ENCODE data around the gene KIF1A.

The KIF1A gene

GRCh38 chr2:240797500-240797895 is 22.5 kb downstream of the KIF1A start:
- TF ChIP-seq CTCF (IDR thresholded peaks at IDR 0.05; ENCODE audit: insufficient read depth, low read length, missing control alignments), result no peak
- ChIA-PET CTCF (no interaction called here), POLR2A (no interaction called here)
- DNase-seq (ENCODE audit: low read depth, low spot score), result no peak
- no peak overlapping the region for H3K4me3 ChIP-seq (ENCODE audit: low read depth, low read length)

GRCh38 chr2:240796543-240797499 is 23.2 kb downstream of the KIF1A start:
- H3K4me3 ChIP-seq (ENCODE audit: low read depth, low read length), result no peak overlapping the region
- no peak for TF ChIP-seq CTCF (IDR thresholded peaks at IDR 0.05; ENCODE audit: insufficient read depth, low read length, missing control alignments)
- CTCF ChIA-PET, result no interaction called here
- no peak for DNase-seq (ENCODE audit: low read depth, low spot score)
- POLR2A ChIA-PET, result no interaction called here

- no peak for DNase-seq (ENCODE audit: low read depth, low spot score)
- no peak overlapping the region for H3K4me3 ChIP-seq (ENCODE audit: low read depth, low read length)
- ChIA-PET CTCF (no interaction called here), POLR2A (no interaction called here)
- TF ChIP-seq CTCF (IDR thresholded peaks at IDR 0.05; ENCODE audit: insufficient read depth, low read length, missing control alignments), result no peak
These were observed 24.0 kb downstream of the KIF1A start for GRCh38 chr2:240795916-240796510.

DNA sequence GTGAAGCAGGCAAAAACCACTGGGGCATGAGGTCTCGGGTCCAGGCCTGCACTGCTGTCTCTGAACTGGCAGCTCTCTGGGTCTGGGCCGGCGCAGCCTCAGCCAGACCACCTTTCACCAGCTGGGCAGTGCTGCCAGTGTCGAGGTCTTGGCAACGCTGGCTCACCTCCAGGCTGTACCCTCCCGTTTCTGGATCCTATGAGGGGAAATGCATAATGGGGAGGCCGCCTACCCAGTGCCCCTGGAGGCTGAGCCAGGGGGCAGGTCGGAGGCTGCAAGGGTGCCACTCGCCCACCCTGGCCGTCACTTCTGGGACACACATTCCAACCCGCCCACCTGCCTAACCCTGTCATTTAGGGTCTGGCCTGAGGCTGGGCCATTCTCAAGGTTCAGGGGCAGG is 24.6 kb downstream of the KIF1A start:
- no peak for DNase-seq (ENCODE audit: low read depth, low spot score)
- no peak overlapping the region for H3K4me3 ChIP-seq (ENCODE audit: low read depth, low read length)
- ChIA-PET CTCF (no interaction called here), POLR2A (no interaction called here)
- TF ChIP-seq CTCF (IDR thresholded peaks at IDR 0.05; ENCODE audit: insufficient read depth, low read length, missing control alignments), result no peak

DNA sequence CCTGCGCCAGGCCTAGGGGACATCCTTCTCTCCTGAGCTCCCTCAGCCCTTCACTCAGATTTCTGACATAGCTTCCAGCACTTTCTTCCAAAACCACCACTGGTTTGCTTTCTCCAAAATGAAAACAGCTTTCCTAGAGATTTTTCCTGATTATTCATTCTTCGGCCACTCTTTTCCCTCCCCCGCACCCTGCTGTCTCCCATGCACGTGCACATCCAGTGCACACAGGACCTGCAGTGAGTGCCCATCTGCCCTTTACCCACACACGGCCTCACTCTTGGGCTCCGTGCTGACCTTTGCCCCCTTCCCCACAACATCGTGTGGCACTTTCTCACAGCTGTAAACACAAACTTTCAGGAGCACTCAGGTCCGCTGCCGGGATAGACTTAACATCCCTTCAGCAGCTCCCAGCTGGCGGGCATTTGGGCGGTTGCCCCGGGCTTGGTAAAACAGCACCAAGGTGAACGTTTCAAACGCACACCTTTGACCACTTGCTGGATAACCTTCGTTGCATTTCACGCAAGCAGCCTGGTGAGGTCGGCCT is 25.8 kb downstream of the KIF1A start:
- ChIA-PET CTCF (no interaction called here), POLR2A (no interaction called here)
- DNase-seq (ENCODE audit: low read depth, low spot score), result no peak
- H3K4me3 ChIP-seq (ENCODE audit: low read depth, low read length), result no peak overlapping the region
- no peak for TF ChIP-seq CTCF (IDR thresholded peaks at IDR 0.05; ENCODE audit: insufficient read depth, low read length, missing control alignments)
